IPS DF 4.7 (cell line): ENCODE results near the gene TM9SF1.

Experiments used
- DNase-seq: peaks from one replicate; pipeline ENCODE4 v3.0.0-alpha.2; 2013; ENCODE audit warnings: low spot score; ENCODE audit errors: extremely low read depth

The TM9SF1 gene

DNA sequence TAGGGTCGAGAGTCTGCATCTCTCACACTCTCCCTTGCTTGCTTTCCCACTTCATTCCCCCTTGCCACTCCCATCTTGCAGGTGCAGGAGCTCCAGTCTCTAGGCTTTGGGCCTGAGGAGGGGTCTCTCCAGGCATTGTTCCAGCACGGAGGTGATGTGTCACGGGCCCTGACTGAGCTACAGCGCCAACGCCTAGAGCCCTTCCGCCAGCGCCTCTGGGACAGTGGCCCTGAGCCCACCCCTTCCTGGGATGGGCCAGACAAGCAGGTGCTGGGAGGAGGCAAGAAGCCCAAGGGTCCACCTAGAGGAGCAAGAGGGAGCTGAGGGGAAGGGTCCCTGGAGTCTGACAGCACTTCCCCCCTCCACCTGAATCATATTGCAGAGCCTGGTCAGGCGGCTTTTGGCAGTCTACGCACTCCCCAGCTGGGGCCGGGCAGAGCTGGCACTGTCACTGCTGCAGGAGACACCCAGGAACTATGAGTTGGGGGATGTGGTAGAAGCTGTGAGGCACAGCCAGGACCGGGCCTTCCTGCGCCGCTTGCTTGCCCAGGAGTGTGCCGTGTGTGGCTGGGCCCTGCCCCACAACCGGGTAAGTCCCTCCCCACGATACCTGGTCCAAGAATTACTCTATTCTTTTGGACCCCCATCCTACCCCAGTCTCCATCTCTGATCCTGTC is 43.7 kb downstream of the TM9SF1 start:
- no peak for DNase-seq

GRCh38 chr14:24150993-24151392 is 44.2 kb downstream of the TM9SF1 start:
- no peak for DNase-seq

GRCh38 chr14:24150567-24150966 is 44.7 kb downstream of the TM9SF1 start:
- no peak for DNase-seq

DNA sequence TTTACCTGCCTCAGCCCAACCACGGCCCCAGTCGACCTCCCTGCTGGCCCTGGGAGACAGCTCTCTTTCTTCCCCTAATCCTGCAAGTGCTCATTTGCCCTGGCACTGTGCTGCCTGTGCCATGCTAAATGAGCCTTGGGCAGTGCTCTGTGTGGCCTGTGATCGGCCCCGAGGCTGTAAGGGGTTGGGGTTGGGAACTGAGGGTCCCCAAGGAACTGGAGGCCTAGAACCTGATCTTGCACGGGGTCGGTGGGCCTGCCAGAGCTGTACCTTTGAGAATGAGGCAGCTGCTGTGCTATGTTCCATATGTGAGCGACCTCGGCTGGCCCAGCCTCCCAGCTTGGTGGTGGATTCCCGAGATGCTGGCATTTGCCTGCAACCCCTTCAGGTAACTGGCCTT is 45.2 kb downstream of the TM9SF1 start:
- DNase-seq: no peak

DNA sequence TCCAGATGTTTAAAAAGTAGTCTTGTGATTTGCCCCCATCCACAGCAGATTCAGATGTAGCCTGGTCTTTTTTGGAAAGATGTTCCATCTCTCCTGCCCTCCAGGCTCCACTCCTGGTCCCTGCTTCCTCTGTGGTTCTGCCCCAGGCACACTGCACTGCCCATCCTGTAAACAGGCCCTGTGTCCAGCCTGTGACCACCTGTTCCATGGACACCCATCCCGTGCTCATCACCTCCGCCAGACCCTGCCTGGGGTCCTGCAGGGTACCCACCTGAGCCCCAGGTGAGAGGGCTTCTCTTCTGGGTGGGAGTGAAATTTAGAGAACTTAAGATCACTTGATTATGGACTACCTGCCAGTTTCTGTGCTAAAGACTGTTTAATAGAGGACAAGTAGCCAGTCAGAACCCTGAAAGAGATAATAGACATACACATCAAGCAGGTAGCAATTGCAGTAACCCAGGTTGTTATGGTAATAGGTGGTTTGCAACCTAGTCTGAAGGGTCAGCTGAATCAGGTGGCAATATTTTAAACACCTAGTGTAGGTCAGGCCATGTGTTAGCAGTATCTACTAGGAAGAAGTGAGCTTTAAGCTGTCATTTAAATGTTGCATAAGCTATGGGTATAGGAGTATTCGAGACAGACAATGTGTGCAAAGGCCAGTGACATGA is 45.8 kb downstream of the TM9SF1 start:
- no peak for DNase-seq

- no peak for DNase-seq
These were observed 47.3 kb downstream of the TM9SF1 start for GRCh38 chr14:24147761-24148428.

DNA sequence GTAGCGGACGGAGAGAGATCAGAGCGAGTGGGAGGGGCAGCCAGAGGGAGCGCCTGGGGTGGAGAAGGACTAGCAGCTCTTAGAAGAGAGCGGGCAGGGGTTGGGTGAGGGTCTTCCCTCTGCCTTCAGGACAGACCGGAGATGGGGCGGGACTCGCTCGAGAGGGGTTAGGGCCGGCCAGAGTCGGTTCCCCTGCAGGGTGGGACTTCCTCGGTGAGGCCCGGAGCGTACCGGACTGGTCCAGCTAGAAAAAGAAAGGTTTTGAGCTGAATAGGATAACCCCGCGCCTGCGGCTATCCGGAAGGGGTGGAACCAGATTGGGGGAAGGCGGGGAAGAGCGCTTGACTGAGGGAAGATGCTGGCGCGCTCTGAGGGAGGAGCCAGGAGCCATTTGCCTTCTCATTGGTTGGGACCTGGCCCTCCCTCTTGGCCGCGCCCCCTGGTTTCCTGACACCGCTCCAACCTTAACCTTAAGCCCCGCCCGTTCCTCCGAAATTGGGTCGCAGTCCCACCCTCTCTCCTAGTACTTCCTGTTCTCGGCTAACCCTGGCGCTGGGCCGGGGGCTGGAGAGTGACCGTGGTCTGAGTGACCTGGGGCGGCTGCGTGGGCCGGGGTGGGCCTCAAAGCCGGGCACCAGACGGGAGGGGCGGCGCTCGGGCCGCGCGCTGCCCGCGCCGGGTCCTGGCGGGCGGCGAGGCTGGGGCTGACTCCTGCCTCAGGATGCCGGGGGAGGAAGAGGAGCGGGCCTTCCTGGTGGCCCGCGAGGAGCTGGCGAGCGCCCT is 48.1 kb downstream of the TM9SF1 start, which contains the start of gene RNF31:
Gene RNF31, plus strand, starts transcription at position 521 of the 783 bp plus-strand sequence. Its CDS starts 201 bp downstream, at position 722.
- no peak for DNase-seq

- no peak for DNase-seq
These were observed 48.7 kb downstream of the TM9SF1 start, which contains the start of gene PSME2 for GRCh38 chr14:24146453-24146977. Gene PSME2 (minus strand): TSS chr14:24146610. CDS start chr14:24146581, 29 bp downstream.

DNA sequence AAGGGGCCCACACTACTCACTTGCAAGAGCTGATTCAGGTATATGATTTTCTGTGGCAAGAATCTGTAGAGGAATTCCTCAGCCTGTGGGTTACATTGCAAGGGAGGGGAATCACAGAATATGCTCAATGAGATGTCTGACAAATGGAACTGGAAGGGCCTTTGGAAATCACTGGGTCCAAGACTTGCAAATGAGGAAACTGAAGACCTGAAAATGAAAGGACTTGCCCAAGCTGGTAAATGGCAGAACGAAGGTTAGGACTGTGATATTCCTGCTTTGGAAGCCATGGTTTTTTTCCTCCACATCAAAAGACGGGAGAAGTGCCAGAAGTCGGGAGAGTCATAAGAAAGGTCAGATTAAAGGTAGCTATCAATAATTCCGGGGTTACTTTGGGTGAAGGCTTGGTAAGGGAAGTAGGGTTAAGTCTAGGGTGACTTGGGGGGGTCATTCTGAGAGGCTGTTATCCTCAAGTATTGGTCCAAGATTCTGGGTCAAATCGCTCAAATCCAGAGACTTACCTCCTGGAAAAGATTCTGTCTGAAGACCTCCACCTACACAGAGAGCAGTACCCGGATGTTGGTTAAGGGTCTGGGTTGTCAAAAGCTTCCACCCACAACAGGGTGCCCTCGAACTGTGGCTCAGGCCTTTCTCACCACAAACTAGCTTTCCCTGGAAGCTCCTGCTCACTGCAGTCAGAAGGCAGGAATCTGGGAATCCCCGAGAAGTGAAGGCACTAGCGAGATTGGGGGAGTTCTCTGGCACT is 49.4 kb downstream of the TM9SF1 start:
- DNase-seq: no peak

DNA sequence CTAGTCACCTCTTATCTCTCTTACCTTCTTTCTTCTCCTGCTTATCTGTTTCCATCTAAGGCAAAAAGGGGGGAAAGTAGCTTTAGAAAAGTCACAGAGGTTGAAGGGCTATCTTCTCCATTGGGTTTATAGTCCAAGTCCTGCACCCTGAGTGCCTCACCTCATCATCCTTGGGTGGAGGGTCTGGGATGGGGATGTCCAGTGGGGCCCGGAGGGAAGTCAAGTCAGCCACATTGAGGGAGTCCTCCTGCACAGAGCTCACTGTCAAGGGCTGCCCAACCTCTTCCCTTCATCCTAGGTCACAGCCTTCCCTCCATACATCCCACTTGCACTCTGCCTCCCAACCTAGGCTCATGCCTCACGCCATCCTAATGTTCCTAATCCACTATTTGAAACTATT is 50.0 kb downstream of the TM9SF1 start:
- no peak for DNase-seq

GRCh38 chr14:24144451-24144850 is 50.8 kb downstream of the TM9SF1 start:
- DNase-seq: no peak

- DNase-seq: no peak
These were observed 51.7 kb downstream of the TM9SF1 start for GRCh38 chr14:24143511-24143910.

GRCh38 chr14:24141097-24141880 is 54.0 kb downstream of the TM9SF1 start, which contains the start of gene EMC9:
Gene EMC9 (minus strand): TSS chr14:24141591. CDS start chr14:24141304, 287 bp downstream.
- peak; percentile 99 for DNase-seq

GRCh38 chr14:24139272-24139934 is 55.8 kb downstream of the TM9SF1 start:
- no peak for DNase-seq
